ENCODE data around the gene PCDHA3.
A peak's percentile ranks its signal among the peaks of the same experiment; 100 is the strongest.
"Not testable (repeated sequence)": the region's sequence is repeated elsewhere in the genome, so short reads cannot be mapped to it uniquely, and the experiment has no call there.

PCDHA3 gene

GRCh38 chr5:140785905-140786686 is 14.8 kb upstream of the PCDHA3 start, which contains the start of gene PCDHA1:
TSS of gene PCDHA1 (plus strand) at chr5:140786140.
- TF ChIP-seq, protein P1, sequence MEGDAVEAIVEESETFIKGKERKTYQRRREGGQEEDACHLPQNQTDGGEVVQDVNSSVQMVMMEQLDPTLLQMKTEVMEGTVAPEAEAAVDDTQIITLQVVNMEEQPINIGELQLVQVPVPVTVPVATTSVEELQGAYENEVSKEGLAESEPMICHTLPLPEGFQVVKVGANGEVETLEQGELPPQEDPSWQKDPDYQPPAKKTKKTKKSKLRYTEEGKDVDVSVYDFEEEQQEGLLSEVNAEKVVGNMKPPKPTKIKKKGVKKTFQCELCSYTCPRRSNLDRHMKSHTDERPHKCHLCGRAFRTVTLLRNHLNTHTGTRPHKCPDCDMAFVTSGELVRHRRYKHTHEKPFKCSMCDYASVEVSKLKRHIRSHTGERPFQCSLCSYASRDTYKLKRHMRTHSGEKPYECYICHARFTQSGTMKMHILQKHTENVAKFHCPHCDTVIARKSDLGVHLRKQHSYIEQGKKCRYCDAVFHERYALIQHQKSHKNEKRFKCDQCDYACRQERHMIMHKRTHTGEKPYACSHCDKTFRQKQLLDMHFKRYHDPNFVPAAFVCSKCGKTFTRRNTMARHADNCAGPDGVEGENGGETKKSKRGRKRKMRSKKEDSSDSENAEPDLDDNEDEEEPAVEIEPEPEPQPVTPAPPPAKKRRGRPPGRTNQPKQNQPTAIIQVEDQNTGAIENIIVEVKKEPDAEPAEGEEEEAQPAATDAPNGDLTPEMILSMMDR (IDR thresholded peaks at IDR 0.05), result no peak
- Histone ChIP-seq H3K9me3 (peaks cover 3 to 89% (median 58%) of the 10 kb centered on the region in 3 donors), H3K36me3 (peaks cover 0 to 8% (median 5%) of the 10 kb centered on the region in 3 donors), H3K4me1 (no peaks in the 10 kb centered on the region), H3K27ac (no peak within 1 kb of the TSS), H3K4me3 (no peak within 1 kb of the TSS), H3K27me3 (peaks cover 0 to 18% of the 10 kb centered on the region in 2 donors)
- intact Hi-C loops (cut with DNase I; ENCODE audit: low total_unique reads), result no loop called here
- DNase-seq, result no peak

DNA sequence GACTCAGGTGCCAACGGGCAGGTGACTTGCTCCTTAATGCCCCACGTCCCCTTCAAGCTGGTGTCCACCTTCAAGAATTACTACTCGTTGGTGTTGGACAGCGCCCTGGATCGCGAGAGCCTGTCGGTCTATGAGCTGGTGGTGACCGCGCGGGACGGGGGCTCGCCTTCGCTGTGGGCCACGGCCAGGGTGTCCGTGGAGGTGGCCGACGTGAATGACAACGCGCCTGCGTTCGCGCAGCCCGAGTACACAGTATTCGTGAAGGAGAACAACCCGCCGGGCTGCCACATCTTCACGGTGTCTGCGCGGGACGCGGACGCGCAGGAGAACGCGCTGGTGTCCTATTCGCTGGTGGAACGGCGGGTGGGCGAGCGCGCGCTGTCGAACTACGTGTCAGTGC is 13.4 kb upstream of the PCDHA3 start:
- Histone ChIP-seq H3K27me3 (peaks cover 0 to 18% of the 10 kb centered on the region in 2 donors), H3K9me3 (peaks cover 3 to 78% (median 51%) of the 10 kb centered on the region in 3 donors)
- intact Hi-C loops (cut with DNase I; ENCODE audit: low total_unique reads); H3K4me1 ChIP-seq; H3K4me3 ChIP-seq; H3K27ac ChIP-seq; H3K36me3 ChIP-seq; DNase-seq: not testable (repeated sequence)

GRCh38 chr5:140787849-140788504 is 12.9 kb upstream of the PCDHA3 start:
- H3K36me3 ChIP-seq; H3K27ac ChIP-seq; H3K4me1 ChIP-seq; intact Hi-C loops (cut with DNase I; ENCODE audit: low total_unique reads); H3K4me3 ChIP-seq; DNase-seq: not testable (repeated sequence)
- Histone ChIP-seq H3K9me3 (peaks cover 3 to 73% (median 48%) of the 10 kb centered on the region in 3 donors), H3K27me3 (peaks cover 0 to 18% of the 10 kb centered on the region in 2 donors)

DNA sequence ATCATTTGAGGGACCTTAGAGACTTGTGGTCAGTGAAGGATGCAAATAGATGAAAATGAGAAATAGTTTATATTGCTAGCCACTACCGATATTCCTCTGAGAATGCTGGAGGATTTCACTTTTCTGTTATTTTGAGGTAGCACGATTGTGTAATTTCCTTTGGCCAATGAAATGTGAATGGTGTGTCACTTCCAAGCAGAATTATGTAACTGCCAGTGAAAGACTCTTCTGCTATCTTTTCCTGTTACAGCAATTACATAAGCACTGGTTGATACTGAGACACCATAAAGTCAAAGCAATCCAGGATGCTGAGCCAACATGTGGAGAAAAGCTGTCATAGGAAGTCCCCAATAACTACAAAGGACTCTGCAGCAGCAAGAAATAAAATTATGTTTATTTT is 9.8 kb upstream of the PCDHA3 start:
- DNase-seq, result no peak
- peaks cover 0 to 28% of the 10 kb centered on the region in 2 donors for H3K27me3 ChIP-seq
- H3K36me3 ChIP-seq, result peaks cover 0 to 8% (median 5%) of the 10 kb centered on the region in 3 donors
- H3K9me3 ChIP-seq, result peaks cover 3 to 76% (median 53%) of the 10 kb centered on the region in 3 donors
- no peak overlapping the region for H3K27ac ChIP-seq
- TF ChIP-seq, protein P1 (IDR thresholded peaks at IDR 0.05), result no peak
- no peak overlapping the region for H3K4me3 ChIP-seq
- intact Hi-C loops (cut with DNase I; ENCODE audit: low total_unique reads), result no loop called here
- H3K4me1 ChIP-seq, result no peaks in the 10 kb centered on the region

DNA sequence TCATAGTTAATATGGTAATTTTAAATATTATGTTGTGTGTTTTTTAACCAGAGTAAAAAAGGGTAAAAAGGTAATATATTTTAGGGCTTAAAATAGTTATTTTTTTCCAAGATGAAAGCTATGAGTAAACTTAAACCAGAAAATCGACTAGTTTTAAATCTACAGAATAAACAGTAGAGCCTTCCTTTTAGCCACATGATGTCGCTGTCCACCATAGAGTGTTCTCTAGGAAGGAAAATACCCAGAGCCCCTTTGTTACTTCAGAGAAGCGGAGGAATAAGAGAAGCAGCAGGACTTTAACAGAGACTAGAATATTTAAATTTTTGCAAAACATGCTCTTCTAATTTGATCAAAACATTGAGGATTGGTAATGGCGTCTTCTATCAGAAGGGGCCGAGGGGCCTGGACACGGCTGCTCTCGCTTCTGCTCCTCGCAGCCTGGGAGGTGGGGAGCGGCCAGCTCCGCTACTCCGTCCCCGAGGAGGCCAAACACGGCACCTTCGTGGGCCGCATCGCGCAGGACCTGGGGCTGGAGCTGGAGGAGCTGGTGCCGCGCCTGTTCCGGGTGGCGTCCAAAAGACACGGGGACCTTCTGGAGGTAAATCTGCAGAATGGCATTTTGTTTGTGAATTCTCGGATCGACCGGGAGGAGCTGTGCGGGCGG is 6.1 kb upstream of the PCDHA3 start, which contains the start of gene PCDHA2:
PCDHA2 (plus strand) TSS at position 258 of the 664 bp plus-strand sequence.
- no peak for DNase-seq
- Histone ChIP-seq H3K4me1 (no peaks in the 10 kb centered on the region), H3K4me3 (peak within 1 kb of the TSS in 1 of 2 donors; percentile 18), H3K27me3 (peaks cover 0 to 18% of the 10 kb centered on the region in 2 donors), H3K27ac (no peak within 1 kb of the TSS), H3K36me3 (no peaks in the 10 kb centered on the region), H3K9me3 (peaks cover 0 to 56% (median 42%) of the 10 kb centered on the region in 3 donors)
- TF ChIP-seq, protein P1 (IDR thresholded peaks at IDR 0.05), result no peak
- intact Hi-C loops (cut with DNase I; ENCODE audit: low total_unique reads), result no loop called here

- Histone ChIP-seq H3K4me3 (no peak overlapping the region), H3K36me3 (no peaks in the 10 kb centered on the region), H3K27ac (no peak overlapping the region), H3K27me3 (peaks cover 0 to 18% of the 10 kb centered on the region in 2 donors), H3K4me1 (no peaks in the 10 kb centered on the region), H3K9me3 (peaks cover 0 to 51% (median 42%) of the 10 kb centered on the region in 3 donors)
- intact Hi-C loops (cut with DNase I; ENCODE audit: low total_unique reads), result no loop called here
- no peak for DNase-seq
- TF ChIP-seq, protein P1 (IDR thresholded peaks at IDR 0.05), result no peak
Measured at GRCh38 chr5:140795259-140795641, 5.6 kb upstream of the PCDHA3 start.

DNA sequence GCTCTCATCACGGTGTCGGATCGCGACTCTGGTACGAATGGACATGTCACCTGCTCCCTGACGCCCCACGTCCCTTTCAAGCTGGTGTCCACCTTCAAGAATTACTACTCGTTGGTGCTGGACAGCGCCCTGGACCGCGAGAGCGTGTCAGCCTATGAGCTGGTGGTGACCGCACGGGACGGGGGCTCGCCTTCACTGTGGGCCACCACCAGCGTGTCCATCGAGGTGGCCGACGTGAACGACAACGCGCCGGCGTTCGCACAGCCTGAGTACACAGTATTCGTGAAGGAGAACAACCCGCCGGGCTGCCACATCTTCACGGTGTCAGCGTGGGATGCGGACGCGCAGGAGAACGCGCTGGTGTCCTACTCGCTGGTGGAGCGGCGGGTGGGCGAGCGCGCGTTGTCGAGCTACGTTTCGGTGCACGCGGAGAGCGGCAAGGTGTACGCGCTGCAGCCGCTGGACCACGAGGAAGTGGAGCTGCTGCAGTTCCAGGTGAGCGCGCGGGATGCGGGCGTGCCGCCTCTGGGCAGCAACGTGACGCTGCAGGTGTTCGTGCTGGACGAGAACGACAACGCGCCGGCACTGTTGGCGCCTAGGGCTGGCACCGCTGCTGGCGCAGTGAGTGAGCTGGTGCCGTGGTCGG is 4.7 kb upstream of the PCDHA3 start:
- H3K4me3 ChIP-seq; intact Hi-C loops (cut with DNase I; ENCODE audit: low total_unique reads); H3K4me1 ChIP-seq; H3K27ac ChIP-seq; H3K36me3 ChIP-seq: not testable (repeated sequence)
- peaks cover 0 to 50% (median 42%) of the 10 kb centered on the region in 3 donors for H3K9me3 ChIP-seq
- H3K27me3 ChIP-seq, result peaks cover 0 to 18% of the 10 kb centered on the region in 2 donors
- peak in 1 of 2 donors; percentile 59 for DNase-seq
